ENCODE measurements around the gene MYO1E.

DNA sequence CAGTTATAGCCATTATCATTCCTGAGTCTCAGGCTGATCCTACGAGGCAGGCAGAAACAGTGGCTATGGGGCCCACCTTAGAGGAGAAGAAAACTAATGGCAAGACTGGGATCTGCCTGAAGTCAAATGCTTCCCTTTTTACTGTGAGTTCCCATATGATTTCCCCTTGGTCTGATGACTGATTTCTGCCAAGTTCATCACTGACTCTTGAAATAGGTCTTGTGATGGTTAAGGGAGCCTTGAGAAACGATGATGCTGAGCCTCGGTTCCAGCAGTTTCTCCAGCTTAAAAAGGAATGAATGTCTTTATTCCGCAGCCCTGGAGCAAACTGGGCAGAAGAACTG, 195.4 kb downstream of the MYO1E start:
- no peak for TF ChIP-seq CTCF (IDR thresholded peaks at IDR 0.05)
- no peak for TF ChIP-seq POLR2AphosphoS5 (IDR thresholded peaks at IDR 0.05)
- TF ChIP-seq POLR2A (IDR thresholded peaks at IDR 0.05): no peak

All from transverse colon (tissue), 4 donors.